Occipital lobe (tissue), 2 donors: ENCODE results near the gene TRIM46. TPM values are rescaled to one million over a fixed set of nuclear protein-coding genes. Genes with fewer than 3 reads are reported as not detected.
"Not testable (repeated sequence)": the region's sequence is repeated elsewhere in the genome, so short reads cannot be mapped to it uniquely, and the experiment has no call there.

ENCODE experiments used
- DNase-seq: peaks from one replicate; lab custom pipeline; 2025; lab: John Stamatoyannopoulos, UW
- total RNA-seq: library from RNA; depleted of rRNA; stranded (reverse); fragments of >200 nt; gene quantifications from one replicate; pipeline ENCODE4 v1.2.3, GENCODE V29; 2014

TRIM46 gene
- total RNA-seq, 1 donor from 2014 or later: 21.1 TPM

- no peak for DNase-seq
These were observed 29.3 kb downstream of the TRIM46 start for GRCh38 chr1:155202731-155203515.

GRCh38 chr1:155205035-155205434 lies 31.4 kb downstream of the TRIM46 start:
- no peak for DNase-seq

GRCh38 chr1:155205969-155206593 lies 32.4 kb downstream of the TRIM46 start:
- DNase-seq: no peak

- DNase-seq: peak; percentile 61
These were observed 33.5 kb downstream of the TRIM46 start for GRCh38 chr1:155206891-155207805.

GRCh38 chr1:155207806-155208540 lies 34.3 kb downstream of the TRIM46 start, which contains the start of gene THBS3:
TSS of gene THBS3 (minus strand) at chr1:155207897. CDS start at chr1:155207876, 21 bp downstream.
- DNase-seq: peak; percentile 41

- DNase-seq: peak; percentile 79
These were observed 35.1 kb downstream of the TRIM46 start, which contains the start of gene MTX1 for GRCh38 chr1:155208541-155209311. TSS of gene MTX1 (plus strand) at chr1:155208695. CDS start at chr1:155208805, 110 bp downstream.

GRCh38 chr1:155209312-155209721 lies 35.7 kb downstream of the TRIM46 start:
- DNase-seq: no peak

- no peak for DNase-seq
These were observed 36.9 kb downstream of the TRIM46 start for GRCh38 chr1:155210314-155211104.

GRCh38 chr1:155211381-155212050 lies 37.9 kb downstream of the TRIM46 start:
- not testable (repeated sequence) for DNase-seq

GRCh38 chr1:155212051-155212440 lies 38.4 kb downstream of the TRIM46 start:
- not testable (repeated sequence) for DNase-seq

- not testable (repeated sequence) for DNase-seq
These were observed 41.1 kb downstream of the TRIM46 start for GRCh38 chr1:155214702-155215101.

GRCh38 chr1:155218854-155219591 lies 45.4 kb downstream of the TRIM46 start:
- DNase-seq: peak; percentile 73

GRCh38 chr1:155219592-155220031 lies 46.0 kb downstream of the TRIM46 start:
- DNase-seq: peak; percentile 23

- DNase-seq: not testable (repeated sequence)
These were observed 46.7 kb downstream of the TRIM46 start for GRCh38 chr1:155220211-155220965.

- no peak for DNase-seq
These were observed 49.4 kb downstream of the TRIM46 start for GRCh38 chr1:155223047-155223446.

- not testable (repeated sequence) for DNase-seq
These were observed 51.7 kb downstream of the TRIM46 start for GRCh38 chr1:155225404-155225759.
